ENCODE data around the gene MLH3.
"Not testable (repeated sequence)": the region's sequence is repeated elsewhere in the genome, so short reads cannot be mapped to it uniquely, and the experiment has no call there.

The MLH3 gene

DNA sequence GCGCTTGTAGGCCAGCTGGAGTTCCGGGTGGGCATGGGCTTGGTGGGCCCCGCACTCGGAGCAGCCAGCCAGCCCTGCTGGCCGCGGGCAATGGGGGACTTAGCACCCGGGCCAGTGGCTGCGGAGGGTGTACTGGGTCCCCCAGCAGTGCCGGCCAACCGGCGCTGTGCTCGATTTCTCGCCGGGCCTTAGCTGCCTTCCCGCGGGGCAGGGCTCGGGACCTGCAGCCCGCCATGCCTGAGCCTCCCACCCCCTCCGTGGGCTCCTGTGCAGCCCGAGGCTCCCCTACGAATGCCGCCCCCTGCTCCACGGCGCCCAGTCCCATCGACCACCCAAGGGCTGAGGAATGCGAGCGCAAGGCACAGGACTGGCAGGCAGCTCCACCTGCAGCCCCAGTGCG, 57.1 kb downstream of the MLH3 start:
- not testable (repeated sequence) for DNase-seq (ENCODE audit: insufficient read length, low spot score); FAIRE-seq

DNA sequence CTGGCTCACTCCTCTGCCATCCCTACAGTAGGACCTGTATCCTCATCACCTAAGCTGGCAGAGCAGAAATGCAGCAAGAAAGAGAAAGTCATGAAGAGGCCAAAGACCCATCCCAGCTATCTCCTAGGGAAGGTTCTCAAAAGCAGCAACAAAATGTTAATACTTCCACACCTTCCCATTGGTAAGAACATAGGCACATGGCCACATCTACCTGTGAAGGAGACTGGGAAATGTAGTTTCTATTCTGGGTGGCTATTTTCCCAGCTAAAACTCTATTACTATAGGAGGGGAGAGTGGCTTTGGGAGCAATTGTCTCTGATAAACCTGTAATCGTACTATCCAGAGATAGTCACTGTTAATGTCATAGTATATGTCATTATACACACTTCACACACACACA, 62.3 kb downstream of the MLH3 start:
- no peak for DNase-seq (ENCODE audit: insufficient read length, low spot score)
- peak; percentile 87 for FAIRE-seq

DNA sequence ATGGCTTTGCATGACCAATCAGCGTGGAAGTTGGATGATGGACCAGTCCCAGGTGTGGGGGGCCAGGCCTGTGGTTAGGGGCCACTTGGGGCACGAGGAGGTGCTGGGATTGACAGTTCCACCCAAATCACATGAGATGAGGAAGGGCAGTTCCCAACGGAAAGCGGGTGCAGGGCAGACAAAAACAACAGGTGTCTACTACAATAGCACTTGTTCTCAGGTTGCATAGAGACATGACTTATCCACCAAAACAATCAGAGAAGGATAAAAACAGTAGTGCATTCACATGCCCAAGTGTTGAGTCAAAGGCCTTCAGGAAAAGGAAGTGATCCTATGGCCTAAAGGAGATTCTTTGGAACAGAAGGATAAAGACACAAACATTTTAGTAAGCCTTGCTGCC, 63.1 kb downstream of the MLH3 start:
- peak; percentile 99 for FAIRE-seq
- peak; percentile 98 for DNase-seq (ENCODE audit: insufficient read length, low spot score)

DNA sequence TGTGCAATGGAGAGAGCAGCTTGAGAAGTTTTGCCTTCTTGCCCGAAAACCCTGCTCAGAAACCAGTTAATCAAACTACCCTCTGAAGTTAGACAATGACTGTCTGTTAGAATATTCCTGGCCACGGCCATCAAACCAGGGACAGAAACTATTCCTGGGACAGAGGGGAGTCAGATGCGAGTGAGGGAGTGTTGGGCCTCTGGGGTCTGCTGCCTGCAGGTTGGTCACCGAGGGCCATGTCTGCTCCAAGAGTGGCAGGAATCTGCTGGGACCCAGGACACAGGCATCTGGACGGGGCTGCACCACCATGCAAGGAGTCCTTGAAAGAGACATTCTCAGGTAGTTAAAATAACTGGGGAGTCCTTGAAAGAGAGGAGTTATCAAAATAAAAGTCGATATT, 65.5 kb downstream of the MLH3 start:
- FAIRE-seq (no peak), DNase-seq (ENCODE audit: insufficient read length, low spot score) (no peak)

DNA sequence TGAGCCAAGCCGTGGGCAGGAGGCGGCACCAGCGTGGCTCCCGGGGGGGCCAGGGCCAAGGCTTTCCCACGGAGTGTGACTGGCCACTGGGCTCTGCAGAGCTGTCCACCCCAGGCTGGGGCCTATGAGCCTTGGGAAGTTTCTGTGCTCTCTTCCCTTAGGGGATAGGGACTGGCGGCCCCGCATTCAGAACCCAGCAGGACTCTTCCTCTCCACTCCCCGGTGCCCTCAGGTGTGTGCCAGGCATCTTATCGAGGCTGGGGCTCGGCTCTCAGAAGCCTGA, 66.3 kb downstream of the MLH3 start:
- FAIRE-seq (no peak), DNase-seq (ENCODE audit: insufficient read length, low spot score) (no peak)

DNA sequence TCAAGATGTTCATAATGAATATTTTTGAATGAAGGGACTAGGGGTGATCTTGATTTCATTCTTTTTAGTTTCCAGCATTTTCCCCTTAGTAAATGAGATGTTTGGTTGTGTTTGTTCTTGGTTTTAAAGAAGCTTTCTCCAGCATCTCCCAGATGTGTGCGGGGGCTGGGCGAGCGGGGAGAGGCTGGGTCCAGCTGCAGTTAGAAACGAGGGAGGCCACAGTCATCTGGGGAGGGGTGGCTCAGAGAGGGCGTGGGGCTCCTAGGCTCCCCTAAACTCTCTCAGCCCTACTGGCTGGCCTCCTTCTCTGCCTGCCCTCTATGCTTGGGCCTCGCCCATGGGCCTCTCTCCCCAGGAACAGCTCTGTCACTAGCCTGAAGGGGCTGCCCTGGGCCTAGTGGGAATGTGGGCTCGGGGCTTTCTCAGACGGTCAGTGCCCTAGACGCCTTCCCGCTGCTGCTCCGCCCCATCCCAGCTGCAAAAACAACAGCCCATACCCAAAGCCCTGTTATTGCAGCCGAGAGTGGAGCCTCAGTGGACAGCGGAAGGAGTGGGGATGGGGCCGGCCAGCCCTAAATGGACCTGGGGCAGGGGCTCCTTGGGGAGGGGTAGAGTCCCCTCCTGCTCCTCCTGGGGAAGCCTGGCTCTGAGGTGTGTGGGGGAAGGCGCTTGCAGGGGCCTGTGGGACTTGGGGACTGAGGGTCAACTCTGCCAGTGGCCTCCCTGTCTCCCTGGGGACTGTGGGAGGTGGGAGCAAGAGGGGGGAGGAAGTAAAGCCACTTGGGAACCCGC, 66.8 kb downstream of the MLH3 start:
- DNase-seq (ENCODE audit: insufficient read length, low spot score): no peak
- FAIRE-seq: peak; percentile 36

DNA sequence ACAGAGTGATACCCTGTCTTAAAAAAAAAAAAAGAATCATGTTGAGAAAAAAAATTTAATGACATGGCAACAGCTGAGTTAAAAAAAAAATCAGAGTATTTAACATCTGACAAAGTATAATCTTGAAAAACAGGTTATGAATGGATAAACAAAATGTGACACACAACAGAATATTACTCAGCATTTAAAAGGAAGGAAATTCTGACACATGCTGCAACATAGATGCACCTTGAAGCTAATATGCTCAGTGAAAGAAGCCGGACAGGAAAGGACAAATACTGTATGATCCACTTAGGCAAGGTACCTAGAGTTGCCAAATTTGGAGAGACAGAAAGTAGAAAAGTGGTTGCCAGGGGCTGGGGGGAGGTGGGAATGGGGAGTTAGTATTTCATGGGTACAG, 67.9 kb downstream of the MLH3 start:
- peak; percentile 76 for FAIRE-seq
- no peak for DNase-seq (ENCODE audit: insufficient read length, low spot score)

DNA sequence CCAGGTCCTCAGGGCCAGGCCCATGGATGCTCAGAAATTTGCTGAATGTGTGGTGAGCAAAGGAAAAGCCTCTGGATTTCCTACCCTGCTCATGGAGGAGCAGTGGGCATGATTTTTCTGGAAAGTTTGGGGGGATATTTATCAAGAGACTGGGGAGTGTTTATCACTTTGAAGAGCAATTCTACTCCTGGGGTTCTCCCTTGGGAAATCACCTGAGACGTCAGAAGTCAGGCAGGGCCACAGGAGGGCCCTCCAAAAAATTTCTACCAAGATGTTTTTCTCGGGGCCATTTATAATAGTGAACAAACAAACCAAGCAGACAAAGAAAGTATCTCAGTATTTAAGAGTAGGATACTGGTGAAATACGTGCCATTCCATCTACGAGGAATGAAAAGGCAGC, 68.6 kb downstream of the MLH3 start:
- FAIRE-seq (no peak), DNase-seq (ENCODE audit: insufficient read length, low spot score) (no peak)

DNA sequence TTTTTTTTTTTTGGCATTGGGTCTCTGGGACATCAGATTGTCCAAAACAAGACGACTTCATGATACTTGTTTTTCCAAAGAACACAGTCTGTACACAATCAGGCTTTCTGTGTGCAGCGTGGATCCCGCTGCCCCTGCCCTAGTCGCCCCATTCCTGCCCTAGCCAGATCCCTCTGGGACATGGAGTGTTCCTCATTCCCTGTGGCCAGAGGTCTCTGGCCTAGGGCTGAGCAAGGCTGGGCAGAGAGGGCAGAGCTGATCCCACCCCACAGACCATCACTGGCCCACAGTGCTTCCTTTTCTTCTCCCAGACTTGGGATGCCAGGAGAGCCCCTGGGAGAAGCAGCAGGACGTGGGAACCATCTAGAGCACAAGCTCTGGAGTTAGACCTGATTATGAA, 69.4 kb downstream of the MLH3 start:
- FAIRE-seq: no peak
- no peak for DNase-seq (ENCODE audit: insufficient read length, low spot score)

DNA sequence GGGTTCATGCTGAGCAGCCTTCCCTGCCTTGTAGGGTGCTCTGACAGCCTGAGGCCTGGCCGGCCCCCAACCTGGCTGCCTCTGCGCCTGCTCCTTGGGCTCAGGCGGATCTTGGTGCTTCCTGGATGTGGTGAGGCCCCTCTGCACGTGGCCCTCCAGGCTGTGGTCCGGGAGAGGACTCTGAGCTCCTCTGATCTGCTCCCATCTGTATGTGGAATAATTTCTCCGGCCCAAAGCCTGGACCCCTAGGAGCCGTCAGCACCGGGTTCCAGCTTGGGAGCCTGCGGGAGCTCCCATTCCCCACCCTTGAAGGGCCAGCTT, 69.8 kb downstream of the MLH3 start:
- no peak for DNase-seq (ENCODE audit: insufficient read length, low spot score)
- no peak for FAIRE-seq

DNA sequence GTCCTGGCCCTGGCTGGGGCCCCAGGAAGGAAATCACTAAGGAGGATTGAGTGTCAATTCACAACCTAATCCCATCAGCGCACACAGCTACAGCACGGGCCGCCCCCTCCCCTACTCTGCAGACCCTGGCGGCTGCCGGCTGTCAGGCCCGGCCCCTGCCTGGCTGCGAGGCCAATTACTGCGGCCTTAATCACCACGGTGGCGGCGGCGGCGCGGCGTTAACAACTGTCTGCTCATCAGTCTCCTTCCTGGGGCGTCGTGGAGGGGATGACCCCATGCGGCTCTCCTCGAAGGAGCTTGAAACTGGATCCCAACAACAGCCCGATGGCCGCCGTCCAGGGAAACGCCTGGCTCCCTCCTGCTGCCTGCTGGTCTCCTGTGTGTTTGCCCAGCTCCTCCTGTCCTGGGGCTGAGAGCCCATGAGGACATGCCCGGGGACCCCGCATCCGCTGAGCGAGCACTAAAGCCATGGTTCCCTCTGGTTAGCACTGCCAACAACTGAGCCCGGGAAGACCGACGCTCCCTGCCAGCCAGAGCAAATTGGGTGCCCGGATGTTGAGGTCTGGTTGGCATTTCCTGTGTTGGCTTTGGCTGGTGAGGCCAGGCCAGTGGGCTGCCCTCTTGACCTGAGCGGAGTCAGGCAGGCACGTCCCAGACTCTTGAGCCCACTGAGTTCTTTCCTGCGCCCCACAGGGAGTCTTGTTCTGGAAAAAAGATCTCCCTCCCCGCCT, 70.4 kb downstream of the MLH3 start:
- FAIRE-seq (no peak), DNase-seq (ENCODE audit: insufficient read length, low spot score) (peak; percentile 88)

DNA sequence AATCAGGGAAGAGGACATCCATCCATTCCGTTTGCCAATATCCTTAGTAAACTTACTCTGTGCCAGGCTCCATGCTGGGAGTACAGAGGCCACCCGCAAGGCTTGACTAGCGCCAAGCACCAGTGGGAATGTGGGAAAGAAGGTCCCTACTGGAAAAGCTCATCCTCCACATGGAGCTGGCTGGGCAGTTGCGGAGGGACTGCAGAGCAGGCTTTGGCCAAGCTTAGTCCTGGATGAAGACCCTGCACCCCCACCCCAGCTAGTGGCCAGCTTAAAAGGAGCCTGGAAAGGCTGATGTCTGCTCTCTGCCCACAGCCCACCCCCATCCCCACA, 70.9 kb downstream of the MLH3 start:
- no peak for FAIRE-seq

DNA sequence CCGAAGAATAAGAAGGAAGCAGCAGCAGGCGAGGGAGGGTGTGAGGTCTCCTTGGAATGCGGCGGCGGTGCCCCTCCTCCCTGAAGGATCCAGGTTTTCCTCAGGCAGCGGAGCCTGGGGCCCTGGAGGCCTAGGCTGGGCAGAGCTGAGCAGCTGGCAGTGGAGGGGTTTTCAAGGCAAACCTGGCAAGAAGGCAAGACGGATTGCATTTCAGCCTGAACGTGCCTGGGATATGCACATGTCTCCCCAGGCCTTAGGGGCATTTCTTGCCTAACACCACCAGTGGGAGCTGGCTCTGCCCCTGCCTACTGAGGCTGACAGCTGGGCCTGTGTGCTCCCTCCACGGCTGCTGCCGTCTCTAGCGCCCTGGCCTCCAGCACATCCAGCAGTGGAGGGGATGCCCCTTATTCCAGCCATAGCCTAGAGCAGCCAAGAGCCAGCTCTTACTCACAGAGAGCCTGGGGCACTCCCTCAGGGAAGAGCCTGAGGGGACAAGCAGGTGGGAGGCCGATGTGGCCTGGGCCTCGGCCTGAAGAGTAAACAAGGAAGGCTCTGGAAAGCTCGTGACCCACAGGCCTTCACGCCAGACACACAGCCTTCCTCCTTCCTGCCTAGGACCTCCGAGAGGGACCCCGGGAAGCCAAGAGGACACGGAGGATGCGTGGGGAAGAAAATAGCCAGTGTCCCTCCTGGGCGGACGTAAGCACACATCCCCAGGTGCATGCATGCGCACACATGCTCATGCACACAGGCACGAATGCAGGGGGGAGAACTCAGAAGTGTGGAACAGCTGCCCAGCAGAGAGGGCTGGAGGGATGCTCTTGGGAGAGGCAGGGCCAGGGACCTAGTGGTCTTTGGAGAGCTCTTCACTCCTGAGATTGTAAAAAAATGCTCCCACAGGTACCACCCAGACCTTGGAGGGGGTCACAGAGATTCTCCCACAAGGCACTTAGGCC, 71.5 kb downstream of the MLH3 start:
- peak; percentile 89 for DNase-seq (ENCODE audit: insufficient read length, low spot score)
- peak; percentile 100 for FAIRE-seq

More for the DNA sequence above, 70.9 kb downstream of the MLH3 start:
- no peak for DNase-seq (ENCODE audit: insufficient read length, low spot score)

DNA sequence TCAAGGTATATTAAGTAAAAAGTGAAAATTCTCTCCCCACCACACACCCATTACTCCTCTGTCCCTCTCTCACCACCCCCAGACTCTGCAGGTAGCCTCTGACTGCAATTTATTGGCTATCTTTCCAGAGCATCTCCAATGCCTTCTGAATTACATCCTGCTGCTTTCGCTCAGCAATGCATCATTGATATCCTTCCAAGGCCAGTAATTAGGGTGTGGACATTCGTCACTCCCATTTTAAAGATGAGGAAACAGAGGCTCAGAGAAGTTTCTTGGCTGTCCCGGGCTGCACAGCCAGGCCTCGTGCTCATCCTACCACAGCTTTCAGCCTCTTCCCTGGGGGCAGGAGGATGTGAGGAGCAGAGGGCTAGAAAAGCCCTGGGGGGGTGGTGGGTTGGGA, 72.2 kb downstream of the MLH3 start:
- no peak for FAIRE-seq
- DNase-seq (ENCODE audit: insufficient read length, low spot score): no peak

DNA sequence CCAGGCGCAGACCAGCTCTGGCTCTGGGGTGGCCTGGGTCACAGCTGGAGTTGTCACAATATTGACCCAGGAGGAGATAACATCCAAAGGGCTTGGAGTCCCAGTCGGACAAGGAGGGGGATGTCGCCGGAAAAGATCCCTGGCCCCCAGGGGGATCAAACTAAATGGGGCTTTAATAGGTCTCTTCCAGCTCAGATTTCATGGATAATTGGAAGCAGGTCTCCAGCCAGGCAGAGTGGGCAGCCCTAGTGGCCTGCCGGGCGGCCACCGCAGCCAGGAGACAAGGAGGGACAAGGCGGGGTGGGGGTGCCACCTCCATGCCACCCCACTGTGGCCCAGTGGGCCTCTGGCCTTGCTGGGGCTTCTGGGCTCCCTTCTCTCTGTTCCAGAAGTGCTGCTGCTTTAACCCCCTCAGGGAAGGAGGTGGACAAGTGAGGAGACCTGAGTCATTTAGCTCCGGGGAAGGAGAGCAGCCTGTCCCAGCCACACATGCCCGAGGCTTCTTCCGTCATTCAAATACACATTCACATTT, 72.8 kb downstream of the MLH3 start:
- peak; percentile 63 for DNase-seq (ENCODE audit: insufficient read length, low spot score)
- peak; percentile 83 for FAIRE-seq

DNA sequence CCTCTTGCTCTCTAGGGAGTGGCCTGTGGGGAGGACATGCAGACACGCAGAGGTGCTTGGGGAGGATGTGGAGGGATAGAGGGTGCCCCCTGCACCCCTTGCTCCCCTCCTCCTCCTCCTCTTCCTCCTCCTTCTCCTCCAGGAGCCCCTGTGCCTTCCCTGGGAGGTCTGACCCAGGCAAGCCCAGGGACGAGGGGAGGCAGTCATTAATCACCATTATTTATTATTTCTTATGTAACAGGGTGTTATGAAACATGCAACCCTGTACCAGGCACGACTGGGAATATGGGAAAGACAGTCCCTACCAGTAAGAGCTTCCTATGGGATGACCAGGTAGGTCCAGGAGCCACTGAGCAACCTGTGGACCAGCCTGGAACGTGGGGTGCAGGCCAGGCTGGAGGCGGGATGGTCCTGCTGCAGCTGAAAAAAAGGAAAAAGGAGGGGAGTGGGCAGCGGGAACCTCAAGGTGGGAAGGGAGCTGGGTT, 73.3 kb downstream of the MLH3 start:
- FAIRE-seq (peak; percentile 87), DNase-seq (ENCODE audit: insufficient read length, low spot score) (no peak)

DNA sequence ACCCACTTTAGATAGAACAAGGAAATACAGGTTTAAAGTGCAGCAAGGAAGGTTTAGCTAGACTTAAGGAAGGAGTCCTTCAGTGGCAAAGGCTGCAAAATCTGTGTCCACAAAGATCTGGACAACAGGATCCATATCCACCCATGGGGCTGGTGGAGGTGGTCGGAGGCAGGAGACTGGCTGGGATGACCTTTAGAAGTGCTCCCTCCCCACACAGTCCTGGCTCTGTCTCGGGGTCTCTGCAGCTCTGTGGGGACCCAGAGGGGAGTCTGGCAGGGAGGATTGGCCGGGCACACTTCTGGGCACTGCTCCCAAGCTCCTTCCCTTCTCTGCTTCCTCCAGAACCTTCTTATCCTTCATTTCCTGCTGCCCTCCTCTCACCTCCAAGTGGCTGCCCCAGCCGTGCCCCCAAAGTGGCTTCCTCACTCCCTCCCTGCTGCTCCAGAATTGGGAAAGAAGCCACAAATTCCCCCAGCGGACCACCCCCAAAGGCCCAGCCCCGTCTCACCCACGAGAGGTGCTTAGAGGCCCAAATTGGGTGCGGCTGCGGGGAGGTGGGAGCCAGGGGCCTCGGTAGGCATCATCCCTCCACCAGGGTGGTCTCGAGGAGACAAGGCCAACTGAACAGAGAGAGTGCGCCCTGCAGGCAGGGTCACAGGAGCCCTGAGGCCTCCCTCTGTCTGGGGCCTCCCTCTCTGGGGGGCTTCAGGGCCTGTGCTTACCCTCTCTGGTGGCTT, 73.9 kb downstream of the MLH3 start:
- DNase-seq (ENCODE audit: insufficient read length, low spot score) (no peak), FAIRE-seq (no peak)

DNA sequence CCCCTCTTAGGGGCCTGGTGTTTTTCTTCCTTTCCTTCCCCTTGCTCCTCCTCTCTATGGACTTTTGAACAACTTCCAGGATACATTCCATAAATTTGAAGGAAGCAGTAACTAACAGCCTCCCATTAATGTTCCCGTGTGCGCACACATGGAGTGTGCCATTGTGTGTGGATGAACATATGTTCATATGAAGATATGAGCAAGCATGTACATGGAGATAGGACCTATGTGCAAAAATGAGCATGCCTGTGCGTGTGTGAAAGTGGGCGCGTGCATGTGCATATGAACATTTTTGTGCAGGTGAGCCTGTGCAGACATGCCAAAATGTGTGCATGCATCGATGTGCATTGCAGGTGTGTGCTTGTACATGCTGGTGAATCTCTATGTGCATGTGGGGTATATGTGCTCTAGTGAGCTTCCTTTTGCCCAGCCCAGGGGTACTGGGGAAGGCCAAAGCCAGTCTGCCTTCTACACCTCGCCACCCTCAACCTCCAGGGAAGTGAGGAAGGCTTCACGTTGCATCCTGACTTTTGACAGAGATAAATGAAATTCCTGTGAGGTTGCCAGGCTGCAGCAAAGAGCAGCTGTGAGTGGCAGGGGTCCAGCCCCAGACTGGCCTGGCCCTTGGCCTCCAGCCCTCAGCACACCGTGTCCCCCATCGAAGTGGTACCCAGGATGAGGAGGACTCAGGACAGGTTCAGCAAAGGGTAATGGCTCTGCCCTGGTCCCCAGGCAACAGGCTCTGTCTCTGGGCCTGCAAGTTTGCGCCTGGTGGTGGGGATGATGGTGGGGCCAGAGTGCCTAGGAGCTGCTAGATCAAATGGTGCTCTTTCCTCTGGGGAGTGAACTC, 74.8 kb downstream of the MLH3 start:
- DNase-seq (ENCODE audit: insufficient read length, low spot score) (no peak), FAIRE-seq (peak; percentile 98)

DNA sequence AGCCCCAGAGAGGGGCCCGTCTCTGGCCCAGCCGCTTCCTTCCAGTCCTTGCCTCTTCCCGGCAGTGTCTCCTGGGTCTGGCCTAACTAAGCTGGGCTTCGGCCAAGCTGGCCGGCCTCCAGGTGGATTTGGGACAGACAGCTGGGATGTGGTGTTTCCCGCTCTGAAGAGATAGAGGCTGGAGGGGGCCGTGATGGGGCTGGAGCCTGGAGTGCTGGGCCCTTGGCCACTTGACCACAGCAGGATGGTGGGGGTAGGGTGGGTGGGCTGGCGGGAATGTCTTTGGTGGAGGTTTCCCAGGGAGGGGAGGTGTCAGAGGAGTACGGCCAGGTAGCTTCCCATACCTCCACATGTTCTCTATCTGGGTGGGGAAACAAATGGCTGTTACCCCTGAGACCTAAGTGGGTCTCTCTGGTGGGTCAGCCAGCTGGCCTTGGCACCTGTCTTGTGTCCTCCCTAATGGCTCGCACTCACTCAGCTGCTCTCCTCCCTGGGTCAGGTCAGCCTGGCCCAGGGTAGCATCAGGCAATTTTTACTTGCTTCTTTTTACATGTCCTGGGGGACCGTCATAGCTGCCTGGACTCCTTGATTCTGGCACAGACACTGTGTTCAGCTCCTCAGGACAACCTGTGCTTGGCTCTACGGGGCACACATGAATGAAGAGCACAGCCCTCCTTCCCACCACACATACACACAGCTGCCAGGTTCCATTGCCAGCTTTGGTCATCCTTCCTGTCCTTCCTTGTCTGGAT, 76.0 kb downstream of the MLH3 start:
- DNase-seq (ENCODE audit: insufficient read length, low spot score): no peak
- FAIRE-seq: peak; percentile 76
